OCI-LY7 (cell line): ENCODE measurements around the gene MID1. TPM values are rescaled to one million over a fixed set of nuclear protein-coding genes. Genes with fewer than 3 reads are reported as not detected.

ENCODE experiments used
- BruUV-seq: library from RNA; stranded (reverse); fragments of 400-500 nt; replicated peaks from 2 replicates; lab custom pipeline; 2021; lab: Mats Ljungman, UMichigan
- CTCF ChIA-PET: fragments of 300-600 bp; sonication (Branson Sonifier 250); formaldehyde crosslinking; loops from one replicate; lab custom pipeline; 2022; ENCODE audit warnings: antibody characterized with exemption; ENCODE audit not compliant: unreplicated experiment; lab: Charles Lee
- POLR2A ChIA-PET: fragments of 300-600 bp; sonication (Branson Sonifier 250); formaldehyde crosslinking; loops from one replicate; lab custom pipeline; 2022; ENCODE audit warnings: antibody characterized with exemption; lab: Charles Lee
- DNase-seq: peaks from one replicate; pipeline ENCODE4 v3.0.0-alpha.2; 2015; ENCODE audit warnings: low spot score
- H2AFZ ChIP-seq: fragments of 200-600 bp; sonication (generic), shearing (Covaris generic); 2 replicates; pipeline ENCODE4 v1.6.1; 2014; ENCODE audit warnings: mild to moderate bottlenecking, antibody characterized with exemption, low read length, moderate library complexity
- H3K27ac ChIP-seq: fragments of 200-600 bp; sonication (generic); 2 replicates; pipeline ENCODE4 v1.5.1; 2014; ENCODE audit warnings: mixed run types, low read depth, mild to moderate bottlenecking, moderate library complexity, low read length, inconsistent platforms; ENCODE audit not compliant: poor library complexity, severe bottlenecking
- H3K36me3 ChIP-seq: fragments of 200-600 bp; sonication (generic); 2 replicates; pipeline ENCODE4 v1.6.1; 2014; ENCODE audit warnings: mild to moderate bottlenecking, antibody characterized with exemption, low read length, moderate library complexity, mixed read lengths; ENCODE audit not compliant: insufficient read depth
- H3K4me1 ChIP-seq: fragments of 200-600 bp; sonication (generic); 2 replicates; pipeline ENCODE4 v1.5.1; 2014; ENCODE audit warnings: mild to moderate bottlenecking, low read length; ENCODE audit not compliant: insufficient read depth, poor library complexity, severe bottlenecking
- H3K4me2 ChIP-seq: fragments of 200-600 bp; sonication (generic); 2 replicates; pipeline ENCODE4 v1.6.1; 2014; ENCODE audit warnings: mild to moderate bottlenecking, low read length
- H3K4me3 ChIP-seq: fragments of 200-600 bp; sonication (generic); 2 replicates; pipeline ENCODE4 v1.5.1; 2014; ENCODE audit warnings: mild to moderate bottlenecking, low read depth, low read length; ENCODE audit not compliant: poor library complexity, severe bottlenecking
- H3K79me2 ChIP-seq: fragments of 200-600 bp; sonication (generic); 2 replicates; pipeline ENCODE4 v1.6.1; 2016; ENCODE audit warnings: low read depth, mild to moderate bottlenecking, low read length, moderate library complexity, mixed read lengths; ENCODE audit not compliant: insufficient read depth
- H3K9me2 ChIP-seq: fragments of 200-600 bp; sonication (generic); 2 replicates; pipeline ENCODE4 v1.6.1; 2016; ENCODE audit warnings: mild to moderate bottlenecking, low read length, mixed read lengths; ENCODE audit not compliant: insufficient read depth
- H3K9me3 ChIP-seq: fragments of 200-600 bp; sonication (generic); 2 replicates; pipeline ENCODE4 v1.6.1; 2014; ENCODE audit warnings: mild to moderate bottlenecking, mixed run types, low read length, mixed read lengths
- H4K20me1 ChIP-seq: fragments of 200-600 bp; sonication (generic); 2 replicates; pipeline ENCODE4 v1.6.1; 2014; ENCODE audit warnings: mild to moderate bottlenecking, antibody characterized with exemption, low read length, moderate library complexity, mixed read lengths; ENCODE audit not compliant: insufficient read depth
- EZH2phosphoT487 ChIP-seq: fragments of 200-600 bp; sonication (generic); IDR thresholded peaks from 2 replicates; pipeline ENCODE4 v1.6.1; 2018; ENCODE audit warnings: low read depth, borderline replicate concordance, mild to moderate bottlenecking, mixed run types, antibody characterized with exemption, low read length, moderate library complexity, mixed read lengths
- intact Hi-C: fragments of 100-400 bp; cut with micrococcal nuclease; formaldehyde crosslinking; loops from one replicate; pipeline ENCODE4 v1.10.0; 2022; ENCODE audit not compliant: unreplicated experiment
- total RNA-seq, 2 experiments: library from RNA; depleted of rRNA in 1 of 2; stranded (reverse); fragments of >200 nt in 1 of 2; shearing (Covaris generic) in 1 of 2; gene quantifications; 2 replicates each; pipeline ENCODE4 v1.2.3, GENCODE V29; 2014 to 2022
- TF ChIP-seq, protein P1 (sequence below): fragments of 200-600 bp; sonication (generic); conservative IDR thresholded peaks from 2 replicates; pipeline ENCODE4 v1.5.1; 2014; ENCODE audit warnings: mild to moderate bottlenecking, antibody characterized with exemption, low read length, moderate library complexity, mixed read lengths

Gene MID1
- total RNA-seq, 2 experiments from 2014 or later, result 0.76 to 1.0 TPM

DNA sequence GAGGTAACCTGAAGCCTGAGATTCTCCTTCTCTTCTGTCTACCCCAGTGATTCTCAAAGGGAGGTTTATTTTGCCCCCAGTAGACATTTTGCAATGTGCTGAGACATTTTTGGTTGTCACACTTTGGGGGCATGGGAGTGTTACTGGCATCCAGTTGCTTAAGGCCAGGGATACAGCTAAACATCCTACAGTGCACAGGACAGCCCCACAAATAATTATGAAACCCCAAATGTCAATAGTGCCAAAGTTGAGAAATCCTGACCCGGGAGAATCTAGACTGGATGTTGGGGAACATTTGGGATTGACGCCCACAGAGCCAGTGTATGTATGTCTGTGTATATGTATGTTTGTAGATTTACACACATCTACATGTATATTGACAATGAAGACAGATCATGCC lies 13.2 kb downstream of the MID1 start:
- Histone ChIP-seq H3K79me2 (no peaks in the 10 kb centered on the region), H3K4me1 (no peaks in the 10 kb centered on the region), H3K9me3 (no peaks in the 10 kb centered on the region), H2AFZ (no peak overlapping the region), H3K27ac (no peak overlapping the region), H3K4me3 (no peak overlapping the region), H4K20me1 (no peaks in the 10 kb centered on the region), H3K4me2 (no peak overlapping the region), H3K9me2 (no peaks in the 10 kb centered on the region), H3K36me3 (no peaks in the 10 kb centered on the region)
- no TSS peak for BruUV-seq
- no peak for DNase-seq
- ChIA-PET CTCF (no interaction called here), POLR2A (no interaction called here)
- TF ChIP-seq, protein P1, sequence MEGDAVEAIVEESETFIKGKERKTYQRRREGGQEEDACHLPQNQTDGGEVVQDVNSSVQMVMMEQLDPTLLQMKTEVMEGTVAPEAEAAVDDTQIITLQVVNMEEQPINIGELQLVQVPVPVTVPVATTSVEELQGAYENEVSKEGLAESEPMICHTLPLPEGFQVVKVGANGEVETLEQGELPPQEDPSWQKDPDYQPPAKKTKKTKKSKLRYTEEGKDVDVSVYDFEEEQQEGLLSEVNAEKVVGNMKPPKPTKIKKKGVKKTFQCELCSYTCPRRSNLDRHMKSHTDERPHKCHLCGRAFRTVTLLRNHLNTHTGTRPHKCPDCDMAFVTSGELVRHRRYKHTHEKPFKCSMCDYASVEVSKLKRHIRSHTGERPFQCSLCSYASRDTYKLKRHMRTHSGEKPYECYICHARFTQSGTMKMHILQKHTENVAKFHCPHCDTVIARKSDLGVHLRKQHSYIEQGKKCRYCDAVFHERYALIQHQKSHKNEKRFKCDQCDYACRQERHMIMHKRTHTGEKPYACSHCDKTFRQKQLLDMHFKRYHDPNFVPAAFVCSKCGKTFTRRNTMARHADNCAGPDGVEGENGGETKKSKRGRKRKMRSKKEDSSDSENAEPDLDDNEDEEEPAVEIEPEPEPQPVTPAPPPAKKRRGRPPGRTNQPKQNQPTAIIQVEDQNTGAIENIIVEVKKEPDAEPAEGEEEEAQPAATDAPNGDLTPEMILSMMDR, result no peak
- TF ChIP-seq EZH2phosphoT487, result no peak
- intact Hi-C loops, result no loop called here

DNA sequence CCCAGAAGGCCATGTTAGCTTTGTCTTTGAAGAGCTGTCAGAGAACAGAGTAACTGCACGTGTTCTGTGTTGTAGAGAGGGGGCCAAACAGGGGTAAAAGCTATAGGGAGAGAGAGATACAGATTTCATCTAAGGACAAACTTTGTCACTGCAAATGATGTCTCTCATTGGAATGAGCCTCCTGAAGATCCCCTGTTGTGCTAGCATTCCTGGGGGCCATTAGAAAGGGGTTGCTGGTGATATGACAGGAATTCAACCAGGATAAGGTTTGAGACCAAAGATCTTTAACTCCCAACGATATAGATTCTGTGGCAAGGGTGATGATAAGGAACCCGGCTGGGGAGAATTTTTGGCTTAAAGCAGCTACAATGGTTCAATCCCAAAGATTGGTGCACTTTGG lies 16.8 kb downstream of the MID1 start:
- CTCF ChIA-PET, result no interaction called here

DNA sequence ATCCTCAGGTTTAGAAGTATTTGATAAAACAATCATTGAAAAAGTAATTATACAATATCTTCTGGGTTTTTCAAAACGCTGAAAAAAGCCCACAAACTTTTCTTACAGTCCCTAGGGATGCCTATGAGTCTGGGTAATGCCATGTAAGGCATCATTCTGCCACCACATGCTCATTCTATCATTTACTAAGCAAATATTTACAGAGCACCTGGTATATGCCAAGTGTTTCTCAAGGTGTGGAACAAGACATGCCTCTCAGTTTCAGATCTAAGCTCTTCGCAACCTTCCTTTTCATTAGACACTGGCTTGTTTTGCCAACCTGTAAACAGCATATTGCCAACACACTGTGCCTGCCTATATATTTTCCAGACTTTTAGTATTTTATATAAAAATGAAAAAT lies 17.7 kb downstream of the MID1 start:
- TF ChIP-seq, protein P1, result no peak
- TF ChIP-seq EZH2phosphoT487, result no peak
- no peaks in the 10 kb centered on the region for H3K9me2 ChIP-seq
- intact Hi-C loops, result no loop called here
- ChIA-PET POLR2A (interaction anchor here (0.6 to 0.9 kb wide), 2 partner anchors 9 to 834 kb away, joined by 3 read pairs; no protein-coding TSS in a partner anchor), CTCF (no interaction called here)
- no peaks in the 10 kb centered on the region for H4K20me1 ChIP-seq
- H3K4me2 ChIP-seq, result no peak overlapping the region
- no peak overlapping the region for H3K27ac ChIP-seq
- H3K79me2 ChIP-seq, result no peaks in the 10 kb centered on the region
- no peaks in the 10 kb centered on the region for H3K4me1 ChIP-seq
- no peak overlapping the region for H3K4me3 ChIP-seq
- no peaks in the 10 kb centered on the region for H3K36me3 ChIP-seq
- H3K9me3 ChIP-seq, result no peaks in the 10 kb centered on the region
- DNase-seq, result no peak
- no TSS peak for BruUV-seq
- H2AFZ ChIP-seq, result no peak overlapping the region

More for the DNA sequence above, 16.8 kb downstream of the MID1 start:
- H3K36me3 ChIP-seq, result no peaks in the 10 kb centered on the region
- intact Hi-C loops, result no loop called here
- POLR2A ChIA-PET, result interaction anchor here (0.9 kb wide), 1 partner anchor 10 kb away, joined by 3 read pairs; no protein-coding TSS in a partner anchor
- no peaks in the 10 kb centered on the region for H3K4me1 ChIP-seq
- no peak overlapping the region for H2AFZ ChIP-seq
- H3K4me3 ChIP-seq, result no peak overlapping the region
- no peaks in the 10 kb centered on the region for H4K20me1 ChIP-seq
- no peak overlapping the region for H3K27ac ChIP-seq
- no peak for DNase-seq
- TF ChIP-seq, protein P1, result no peak
- TF ChIP-seq EZH2phosphoT487, result no peak
- no peaks in the 10 kb centered on the region for H3K79me2 ChIP-seq
- H3K9me2 ChIP-seq, result no peaks in the 10 kb centered on the region
- no TSS peak for BruUV-seq
- no peak overlapping the region for H3K4me2 ChIP-seq
- no peaks in the 10 kb centered on the region for H3K9me3 ChIP-seq
